ENCODE measurements around the gene UMODL1. TPM values are rescaled to one million over a fixed set of nuclear protein-coding genes. Genes with fewer than 3 reads are reported as not detected.

Gene UMODL1
- total RNA-seq, 6 donors from 2014 or later: 0.07 to 6.3 (median 0.59) TPM; not detected in 1

- DNase-seq (peak in 1 of 2 donors; percentile 75), ATAC-seq (ENCODE audit: low FRiP score in 2 of 2) (peak; percentile 77 to 83)
- Histone ChIP-seq H3K4me3 (no peak overlapping the region), H3K4me1 (peaks cover 18 to 39% (median 22%) of the 10 kb centered on the region in 4 donors), H3K36me3 (no peaks in the 10 kb centered on the region), H3K27ac (peak overlapping the region; percentile 66 to 84 (median 78)), H3K9me3 (no peaks in the 10 kb centered on the region), H3K27me3 (no peaks in the 10 kb centered on the region)
- WGBS, 2 donors: 47 to 61% methylated on average over 8 of the region's 8 CpGs
- TF ChIP-seq CTCF (IDR thresholded peaks at IDR 0.05): no peak
- peak in 1 of 2 donors; percentile 62 for TF ChIP-seq POLR2AphosphoS5 (IDR thresholded peaks at IDR 0.05)
- no peak for TF ChIP-seq EP300 (IDR thresholded peaks at IDR 0.05)
- TF ChIP-seq POLR2A (IDR thresholded peaks at IDR 0.05): peak in 2 of 4 donors; percentile 18 to 55
Measured at GRCh38 chr21:42187976-42188653, 117.0 kb downstream of the UMODL1 start.

GRCh38 chr21:42188663-42189062 is 117.5 kb downstream of the UMODL1 start:
- H3K4me1 ChIP-seq: peaks cover 20 to 39% (median 23%) of the 10 kb centered on the region in 4 donors
- WGBS, 2 donors: 78 to 80% methylated on average over 4 of the region's 4 CpGs
- H3K4me3 ChIP-seq: no peak overlapping the region
- no peaks in the 10 kb centered on the region for H3K36me3 ChIP-seq
- no peaks in the 10 kb centered on the region for H3K27me3 ChIP-seq
- no peak for ATAC-seq (ENCODE audit: low FRiP score in 2 of 2)
- no peak for TF ChIP-seq CTCF (IDR thresholded peaks at IDR 0.05)
- DNase-seq: no peak
- H3K27ac ChIP-seq: peak overlapping the region; percentile 66 to 84 (median 78)
- no peaks in the 10 kb centered on the region for H3K9me3 ChIP-seq

- TF ChIP-seq EP300 (IDR thresholded peaks at IDR 0.05): no peak
- no peak for TF ChIP-seq CTCF (IDR thresholded peaks at IDR 0.05)
- no peak for TF ChIP-seq POLR2A (IDR thresholded peaks at IDR 0.05)
- TF ChIP-seq POLR2AphosphoS5 (IDR thresholded peaks at IDR 0.05): no peak
- ATAC-seq (ENCODE audit: low FRiP score in 2 of 2) (no peak), DNase-seq (no peak)
- no peaks in the 10 kb centered on the region for H3K27me3 ChIP-seq
- no peak overlapping the region for H3K4me3 ChIP-seq
- 81 to 84% methylated on average over 1 of the region's 1 CpG for WGBS, 2 donors
- no peaks in the 10 kb centered on the region for H3K36me3 ChIP-seq
- H3K9me3 ChIP-seq: no peaks in the 10 kb centered on the region
- H3K27ac ChIP-seq: peak overlapping the region in 3 of 4 donors; percentile 40 to 84 (median 43)
- peaks cover 20 to 39% (median 24%) of the 10 kb centered on the region in 4 donors for H3K4me1 ChIP-seq
Measured at GRCh38 chr21:42189431-42189830, 118.3 kb downstream of the UMODL1 start.

GRCh38 chr21:42189860-42190485 is 118.9 kb downstream of the UMODL1 start:
- no peaks in the 10 kb centered on the region for H3K36me3 ChIP-seq
- TF ChIP-seq EP300 (IDR thresholded peaks at IDR 0.05): no peak
- no peak for TF ChIP-seq POLR2AphosphoS5 (IDR thresholded peaks at IDR 0.05)
- no peak for TF ChIP-seq CTCF (IDR thresholded peaks at IDR 0.05)
- no peak for TF ChIP-seq POLR2A (IDR thresholded peaks at IDR 0.05)
- 85 to 93% methylated on average over 11 of the region's 11 CpGs for WGBS, 2 donors
- no peak overlapping the region for H3K4me3 ChIP-seq
- peak overlapping the region in 3 of 4 donors; percentile 40 to 64 (median 43) for H3K27ac ChIP-seq
- H3K4me1 ChIP-seq: peaks cover 20 to 42% (median 25%) of the 10 kb centered on the region in 4 donors
- H3K9me3 ChIP-seq: no peaks in the 10 kb centered on the region
- ATAC-seq (ENCODE audit: low FRiP score in 2 of 2) (no peak), DNase-seq (no peak)
- H3K27me3 ChIP-seq: no peaks in the 10 kb centered on the region
